ENCODE data around the gene COG5. TPM values are rescaled to one million over a fixed set of nuclear protein-coding genes. Genes with fewer than 3 reads are reported as not detected.

COG5 gene
- total RNA-seq, 1 donor from 2014 or later, result 36.3 TPM

GRCh38 chr7:107396990-107397389, 166.7 kb downstream of the COG5 start:
- TF ChIP-seq CTCF (IDR thresholded peaks at IDR 0.05; ENCODE audit: insufficient read depth, low read length, severe bottlenecking), result no peak
- Histone ChIP-seq H3K4me3 (ENCODE audit: low read depth, low read length) (no peak overlapping the region), H3K27me3 (ENCODE audit: control insufficient read depth, insufficient read depth, low read length) (no peaks in the 10 kb centered on the region), H3K36me3 (ENCODE audit: control insufficient read depth, insufficient read depth, low read length) (no peaks in the 10 kb centered on the region)
- FAIRE-seq, result no peak
- DNase-seq (ENCODE audit: low read depth), result peak; percentile 71

- Histone ChIP-seq H3K36me3 (ENCODE audit: control insufficient read depth, insufficient read depth, low read length) (no peaks in the 10 kb centered on the region), H3K27me3 (ENCODE audit: control insufficient read depth, insufficient read depth, low read length) (no peaks in the 10 kb centered on the region), H3K4me3 (ENCODE audit: low read depth, low read length) (no peak overlapping the region)
- no peak for FAIRE-seq
- no peak for TF ChIP-seq CTCF (IDR thresholded peaks at IDR 0.05; ENCODE audit: insufficient read depth, low read length, severe bottlenecking)
- DNase-seq (ENCODE audit: low read depth), result no peak
These were observed 167.6 kb downstream of the COG5 start for GRCh38 chr7:107396081-107396480.

GRCh38 chr7:107394831-107395230, 168.9 kb downstream of the COG5 start:
- no peak for FAIRE-seq
- Histone ChIP-seq H3K4me3 (ENCODE audit: low read depth, low read length) (no peak overlapping the region), H3K36me3 (ENCODE audit: control insufficient read depth, insufficient read depth, low read length) (no peaks in the 10 kb centered on the region), H3K27me3 (ENCODE audit: control insufficient read depth, insufficient read depth, low read length) (no peaks in the 10 kb centered on the region)
- TF ChIP-seq CTCF (IDR thresholded peaks at IDR 0.05; ENCODE audit: insufficient read depth, low read length, severe bottlenecking), result no peak
- DNase-seq (ENCODE audit: low read depth), result no peak

- no peaks in the 10 kb centered on the region for H3K36me3 ChIP-seq (ENCODE audit: control insufficient read depth, insufficient read depth, low read length)
- FAIRE-seq (no peak), DNase-seq (ENCODE audit: low read depth) (no peak)
- no peaks in the 10 kb centered on the region for H3K27me3 ChIP-seq (ENCODE audit: control insufficient read depth, insufficient read depth, low read length)
- no peak overlapping the region for H3K4me3 ChIP-seq (ENCODE audit: low read depth, low read length)
- no peak for TF ChIP-seq CTCF (IDR thresholded peaks at IDR 0.05; ENCODE audit: insufficient read depth, low read length, severe bottlenecking)
These were observed 169.4 kb downstream of the COG5 start for GRCh38 chr7:107394276-107394675.

GRCh38 chr7:107392830-107393229, 170.9 kb downstream of the COG5 start:
- Histone ChIP-seq H3K36me3 (ENCODE audit: control insufficient read depth, insufficient read depth, low read length) (no peaks in the 10 kb centered on the region), H3K4me3 (ENCODE audit: low read depth, low read length) (no peak overlapping the region), H3K27me3 (ENCODE audit: control insufficient read depth, insufficient read depth, low read length) (no peaks in the 10 kb centered on the region)
- TF ChIP-seq CTCF (IDR thresholded peaks at IDR 0.05; ENCODE audit: insufficient read depth, low read length, severe bottlenecking), result no peak
- no peak for DNase-seq (ENCODE audit: low read depth)
- no peak for FAIRE-seq

GRCh38 chr7:107390916-107391315, 172.8 kb downstream of the COG5 start:
- no peak overlapping the region for H3K4me3 ChIP-seq (ENCODE audit: low read depth, low read length)
- no peak for TF ChIP-seq CTCF (IDR thresholded peaks at IDR 0.05; ENCODE audit: insufficient read depth, low read length, severe bottlenecking)
- DNase-seq (ENCODE audit: low read depth) (no peak), FAIRE-seq (no peak)
- H3K27me3 ChIP-seq (ENCODE audit: control insufficient read depth, insufficient read depth, low read length), result no peaks in the 10 kb centered on the region
- H3K36me3 ChIP-seq (ENCODE audit: control insufficient read depth, insufficient read depth, low read length), result no peaks in the 10 kb centered on the region

Measured in bronchial epithelial cell (primary cell).